HepG2 (cell line): Measurements from ENCODE around the gene TCFL5. TPM values are rescaled to one million over a fixed set of nuclear protein-coding genes. Genes with fewer than 3 reads are reported as not detected.

ENCODE experiments used
- ELF4 ChIP-seq: sonication (generic); formaldehyde crosslinking; IDR thresholded peaks from 2 replicates; pipeline ENCODE4 v1.5.0; 2020; ENCODE audit warnings: missing genetic modification reagents, mild to moderate bottlenecking, moderate library complexity, borderline replicate concordance
- FOXP1 ChIP-seq, 2 experiments: fragments of 450-650 bp in 1 of 2; IDR thresholded peaks; 2 replicates each; pipeline ENCODE4 v1.6.1; 2017 to 2018; ENCODE audit warnings: antibody characterized with exemption in 1 of 2
- GLI4 ChIP-seq: sonication (generic); formaldehyde crosslinking; IDR thresholded peaks from 2 replicates; pipeline ENCODE4 v1.5.1; 2020; ENCODE audit warnings: missing genetic modification reagents, mild to moderate bottlenecking, moderate library complexity, borderline replicate concordance
- HCFC1 ChIP-seq: fragments of 150-350 bp; IDR thresholded peaks from 2 replicates; pipeline ENCODE4 v1.6.1; 2014; ENCODE audit warnings: low read depth, low read length
- HOXA7 ChIP-seq: sonication (generic); formaldehyde crosslinking; IDR thresholded peaks from 2 replicates; pipeline ENCODE4 v1.8.1; 2022; ENCODE audit warnings: mild to moderate bottlenecking, missing genetic modification reagents, moderate library complexity
- MAFF ChIP-seq: IDR thresholded peaks from 2 replicates; pipeline ENCODE4 v1.6.1; 2011; ENCODE audit warnings: low read depth, low read length, improper control_type of control experiment
- NFRKB ChIP-seq: fragments of 450-650 bp; IDR thresholded peaks from 2 replicates; pipeline ENCODE4 v1.6.1; 2017
- NFYB ChIP-seq: sonication (generic); formaldehyde crosslinking; IDR thresholded peaks from 2 replicates; pipeline ENCODE4 v1.4.0; 2020; ENCODE audit warnings: missing genetic modification reagents
- PCBP2 ChIP-seq: fragments of 200-400 bp; formaldehyde crosslinking; optimal IDR thresholded peaks from 2 replicates; pipeline ENCODE3; 2018; ENCODE audit warnings: low read length, low read depth; ENCODE audit not compliant: poor library complexity, severe bottlenecking
- PHF5A ChIP-seq: IDR thresholded peaks from one replicate; pipeline ENCODE4 v1.6.1; 2018; ENCODE audit warnings: low read depth, missing genetic modification reagents; ENCODE audit not compliant: unreplicated experiment
- SOX5 ChIP-seq: IDR thresholded peaks from 2 replicates; pipeline ENCODE4 v1.6.1; 2016; ENCODE audit warnings: borderline replicate concordance
- THAP9 ChIP-seq: sonication (generic); formaldehyde crosslinking; IDR thresholded peaks from 2 replicates; pipeline ENCODE4; 2020; ENCODE audit warnings: missing genetic modification reagents, mild to moderate bottlenecking, borderline replicate concordance
- ZNF143 ChIP-seq: sonication (generic); formaldehyde crosslinking; IDR thresholded peaks from 2 replicates; pipeline ENCODE4 v1.4.0; 2020; ENCODE audit warnings: missing genetic modification reagents
- ZNF235 ChIP-seq: sonication (generic); formaldehyde crosslinking; IDR thresholded peaks from 2 replicates; pipeline ENCODE4 v1.8.1; 2023; ENCODE audit warnings: mild to moderate bottlenecking, missing genetic modification reagents, borderline replicate concordance
- ZNF33B ChIP-seq: sonication (generic); formaldehyde crosslinking; IDR thresholded peaks from 2 replicates; pipeline ENCODE4 v1.5.1; 2020; ENCODE audit warnings: mild to moderate bottlenecking, missing genetic modification reagents
- ZNF569 ChIP-seq: sonication (generic); formaldehyde crosslinking; IDR thresholded peaks from 2 replicates; pipeline ENCODE4 v1.5.0; 2020; ENCODE audit warnings: mild to moderate bottlenecking, missing genetic modification reagents, moderate library complexity, borderline replicate concordance
- ZNF572 ChIP-seq: sonication (generic); formaldehyde crosslinking; IDR thresholded peaks from 2 replicates; pipeline ENCODE4 v1.5.1; 2020; ENCODE audit warnings: mild to moderate bottlenecking, missing genetic modification reagents
- ZNF619 ChIP-seq: sonication (generic); formaldehyde crosslinking; IDR thresholded peaks from 2 replicates; pipeline ENCODE4 v1.4.0; 2020; ENCODE audit warnings: mild to moderate bottlenecking, missing genetic modification reagents
- ZNF747 ChIP-seq: sonication (generic); formaldehyde crosslinking; IDR thresholded peaks from 2 replicates; pipeline ENCODE4 v1.8.1; 2023; ENCODE audit warnings: missing genetic modification reagents, mild to moderate bottlenecking, borderline replicate concordance
- ZXDC ChIP-seq: sonication (generic); formaldehyde crosslinking; IDR thresholded peaks from 2 replicates; pipeline ENCODE4 v1.5.0; 2020; ENCODE audit warnings: mild to moderate bottlenecking, missing genetic modification reagents
- polyA plus RNA-seq, 8 experiments: library from polyadenylated mRNA; depleted of rRNA in 3 of 8; stranded (reverse) in 7 of 8; unstranded in 1 of 8; fragments of >200 nt; fragmentation: Illumina TruSeq in 4 of 8; extraction: Trizol in 4 of 8; gene quantifications; 2 replicates each; pipeline versions ENCODE4 v1.2.1 to v1.2.3, GENCODE V29; 2011 to 2016; ENCODE audit warnings: low read depth in 4 of 8, missing spikeins in 1 of 8, mixed read lengths in 1 of 8; ENCODE audit not compliant: insufficient read depth in 1 of 8
- total RNA-seq, 5 experiments: library from RNA; depleted of rRNA; stranded (reverse); fragments of >200 nt; fragmentation: Illumina TruSeq; extraction: Trizol; gene quantifications; 2 replicates each; pipeline ENCODE4 v1.2.3, GENCODE V29; 2016; ENCODE audit warnings: low read depth in 1 of 5
- TF ChIP-seq, protein P1 (sequence below): sonication (generic); formaldehyde crosslinking; IDR thresholded peaks from 2 replicates; pipeline ENCODE4 v1.4.0; 2020; ENCODE audit warnings: missing genetic modification reagents
- TF ChIP-seq, protein P2 (sequence below): sonication (generic); formaldehyde crosslinking; IDR thresholded peaks from 2 replicates; pipeline ENCODE4 v1.9.0; 2022; ENCODE audit warnings: low read depth, missing genetic modification reagents

The TCFL5 gene
- total and polyA plus RNA-seq, 2 of the 13 experiments (the other 11 are each of a cell fraction or from before 2014, with no cell fraction given) = 14.8 to 20.0 TPM

DNA sequence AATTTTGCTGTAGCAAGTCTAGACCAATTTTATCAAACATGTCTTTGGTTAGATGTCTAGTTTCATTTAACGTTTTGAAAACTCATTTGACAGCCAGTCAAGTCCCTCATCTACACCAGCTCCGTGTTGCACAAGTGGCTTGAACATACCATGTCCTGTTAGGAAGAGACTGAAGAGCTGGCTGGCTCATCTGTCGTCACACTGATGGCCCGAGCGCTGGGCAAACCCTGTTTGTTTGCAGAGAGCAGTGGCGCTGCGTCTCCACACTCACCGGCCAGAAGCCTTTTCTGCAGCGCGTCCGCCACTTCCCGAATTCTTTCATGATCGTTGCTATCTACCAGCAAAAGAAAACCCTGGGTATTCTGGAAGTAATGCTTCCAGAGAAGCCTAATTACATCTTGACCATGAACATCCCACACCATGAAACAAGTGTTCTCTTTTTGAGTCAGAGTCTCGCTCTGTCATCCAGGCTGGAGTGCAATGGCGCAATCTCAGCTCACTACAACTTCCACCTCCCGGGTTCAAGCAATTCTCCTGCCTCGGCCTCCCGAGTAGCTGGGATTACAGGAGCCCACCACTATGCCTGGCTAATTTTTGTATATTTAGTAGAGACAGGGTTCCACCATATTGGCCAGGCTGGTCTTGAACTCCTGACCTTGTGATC, 10.7 kb upstream of the TCFL5 start (continued):
- no peak for TF ChIP-seq ZXDC (CRISPR knock-in tag)
- peak; percentile 46; the same call in 1 of the 2 replicates for TF ChIP-seq ZNF33B (CRISPR knock-in tag)
- no peak for TF ChIP-seq ZNF235 (CRISPR knock-in tag)
- TF ChIP-seq HOXA7 (CRISPR knock-in tag) = no peak
- TF ChIP-seq ZNF143 = no peak
- TF ChIP-seq ZNF569 (CRISPR knock-in tag) = no peak
- no peak for TF ChIP-seq THAP9 (CRISPR knock-in tag)
- no peak; the same call in 1 of the 2 replicates for TF ChIP-seq SOX5 (CRISPR knock-in tag)
- TF ChIP-seq NFRKB = no peak
- TF ChIP-seq FOXP1 (IDR thresholded peaks at IDR 0.05) = no peak
- no peak for TF ChIP-seq FOXP1 (CRISPR knock-in tag; IDR thresholded peaks at IDR 0.05)
- no peak for TF ChIP-seq MAFF
- TF ChIP-seq, protein P1, sequence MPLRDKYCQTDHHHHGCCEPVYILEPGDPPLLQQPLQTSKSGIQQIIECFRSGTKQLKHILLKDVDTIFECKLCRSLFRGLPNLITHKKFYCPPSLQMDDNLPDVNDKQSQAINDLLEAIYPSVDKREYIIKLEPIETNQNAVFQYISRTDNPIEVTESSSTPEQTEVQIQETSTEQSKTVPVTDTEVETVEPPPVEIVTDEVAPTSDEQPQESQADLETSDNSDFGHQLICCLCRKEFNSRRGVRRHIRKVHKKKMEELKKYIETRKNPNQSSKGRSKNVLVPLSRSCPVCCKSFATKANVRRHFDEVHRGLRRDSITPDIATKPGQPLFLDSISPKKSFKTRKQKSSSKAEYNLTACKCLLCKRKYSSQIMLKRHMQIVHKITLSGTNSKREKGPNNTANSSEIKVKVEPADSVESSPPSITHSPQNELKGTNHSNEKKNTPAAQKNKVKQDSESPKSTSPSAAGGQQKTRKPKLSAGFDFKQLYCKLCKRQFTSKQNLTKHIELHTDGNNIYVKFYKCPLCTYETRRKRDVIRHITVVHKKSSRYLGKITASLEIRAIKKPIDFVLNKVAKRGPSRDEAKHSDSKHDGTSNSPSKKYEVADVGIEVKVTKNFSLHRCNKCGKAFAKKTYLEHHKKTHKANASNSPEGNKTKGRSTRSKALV (CRISPR knock-in tag) = peak; percentile 99
- TF ChIP-seq NFYB (CRISPR knock-in tag) = no peak
- no peak for TF ChIP-seq PCBP2
- TF ChIP-seq HCFC1 = no peak
- no peak for TF ChIP-seq ELF4 (CRISPR knock-in tag)
- no peak for TF ChIP-seq ZNF747
- no peak for TF ChIP-seq GLI4 (CRISPR knock-in tag)
- TF ChIP-seq PHF5A (CRISPR knock-in tag) = no peak
- TF ChIP-seq, protein P2, sequence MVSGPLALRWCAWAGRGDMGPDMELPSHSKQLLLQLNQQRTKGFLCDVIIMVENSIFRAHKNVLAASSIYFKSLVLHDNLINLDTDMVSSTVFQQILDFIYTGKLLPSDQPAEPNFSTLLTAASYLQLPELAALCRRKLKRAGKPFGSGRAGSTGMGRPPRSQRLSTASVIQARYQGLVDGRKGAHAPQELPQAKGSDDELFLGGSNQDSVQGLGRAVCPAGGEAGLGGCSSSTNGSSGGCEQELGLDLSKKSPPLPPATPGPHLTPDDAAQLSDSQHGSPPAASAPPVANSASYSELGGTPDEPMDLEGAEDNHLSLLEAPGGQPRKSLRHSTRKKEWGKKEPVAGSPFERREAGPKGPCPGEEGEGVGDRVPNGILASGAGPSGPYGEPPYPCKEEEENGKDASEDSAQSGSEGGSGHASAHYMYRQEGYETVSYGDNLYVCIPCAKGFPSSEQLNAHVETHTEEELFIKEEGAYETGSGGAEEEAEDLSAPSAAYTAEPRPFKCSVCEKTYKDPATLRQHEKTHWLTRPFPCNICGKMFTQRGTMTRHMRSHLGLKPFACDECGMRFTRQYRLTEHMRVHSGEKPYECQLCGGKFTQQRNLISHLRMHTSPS = no peak
- TF ChIP-seq ZNF619 (CRISPR knock-in tag) = no peak
- no peak for TF ChIP-seq ZNF572 (CRISPR knock-in tag)
